SU-DHL-6 (cell line): Measurements from ENCODE around the gene CUBN.

ENCODE experiments used
- CTCF ChIP-seq: fragments of 200-600 bp; sonication (generic); IDR thresholded peaks from one replicate; pipeline ENCODE4 v1.5.1; 2017; ENCODE audit warnings: antibody characterized with exemption, mild to moderate bottlenecking, low read length, moderate library complexity; ENCODE audit not compliant: insufficient read depth, poor library complexity, severe bottlenecking
- EZH2phosphoT487 ChIP-seq: fragments of 200-600 bp; sonication (generic), shearing (Covaris generic); conservative IDR thresholded peaks from 2 replicates; pipeline ENCODE4 v1.6.1; 2018; ENCODE audit warnings: mild to moderate bottlenecking, antibody characterized with exemption, low read length, moderate library complexity, mixed read lengths

- TF ChIP-seq CTCF (no peak), EZH2phosphoT487 (no peak)
These were observed 310.2 kb downstream of the CUBN start for GRCh38 chr10:16819436-16819835.
